HCT116 (cell line): ENCODE data around the gene SCFD2. TPM values are rescaled to one million over a fixed set of nuclear protein-coding genes. Genes with fewer than 3 reads are reported as not detected.

ENCODE experiments used
- ATAC-seq: fragments of 200-7000 bp; cut with Tn5 transposase; 2 replicates; pipeline ENCODE4 v1.9.1; 2020; ENCODE audit warnings: mild to moderate bottlenecking, moderate library complexity
- BruUV-seq: library from RNA; stranded (reverse); fragments of 400-500 nt; replicated peaks from 2 replicates; lab custom pipeline; 2021; lab: Mats Ljungman, UMichigan
- CTCF ChIA-PET: fragments of 300-600 bp; sonication (Branson Sonifier 250); formaldehyde crosslinking; loops from one replicate; lab custom pipeline; 2021; ENCODE audit warnings: antibody characterized with exemption; lab: Charles Lee
- POLR2A ChIA-PET: fragments of 300-600, 350-600 bp; sonication (Branson Sonifier 250); formaldehyde crosslinking; loops from one replicate; lab custom pipeline; 2021; ENCODE audit warnings: antibody characterized with exemption; lab: Charles Lee
- RAD21 ChIA-PET, 2 experiments: fragments of 300-600 bp; sonication (Branson Sonifier 250); formaldehyde crosslinking; loops; one replicate each; lab custom pipeline; 2023; ENCODE audit warnings: low total read pairs in 2 of 2; ENCODE audit not compliant: uncharacterized antibody in 2 of 2, unreplicated experiment in 2 of 2, low non-redundant PET in 1 of 2; lab: Charles Lee
- DNase-seq: peaks from one replicate; pipeline ENCODE4 v3.0.0-alpha.2; 2010; ENCODE audit warnings: low read depth, low spot score
- H2AFZ ChIP-seq: fragments of 200-600 bp; shearing (Covaris generic), sonication (generic); 2 replicates; pipeline ENCODE4 v1.6.1; 2017; ENCODE audit warnings: low read depth, mixed run types, mixed read lengths, antibody characterized with exemption, low read length; ENCODE audit not compliant: poor library complexity, severe bottlenecking
- H3K27ac ChIP-seq: 2 replicates; pipeline ENCODE4 v1.5.1; 2012; ENCODE audit warnings: low read depth, low read length
- H3K27me3 ChIP-seq: fragments of 200-600 bp; sonication (generic); 2 replicates; pipeline ENCODE4 v1.6.1; 2016; ENCODE audit warnings: mixed run types, low read length, mixed read lengths; ENCODE audit not compliant: insufficient read depth
- H3K36me3 ChIP-seq, 2 experiments: fragments of 200-500 bp in 1 of 2; fragments of 200-600 bp in 1 of 2; sonication (Bioruptor generic) in 1 of 2; sonication (generic) in 1 of 2; 2 replicates each; pipeline versions ENCODE4 v1.5.1 to v1.6.1; 2014 to 2016; ENCODE audit warnings: low read length in 2 of 2, inconsistent platforms in 1 of 2, mixed read lengths in 1 of 2, mixed run types in 1 of 2; ENCODE audit not compliant: insufficient read depth in 2 of 2, control insufficient read depth in 1 of 2
- H3K4me1 ChIP-seq, 2 experiments: fragments of 200-600 bp in 1 of 2; sonication (generic) in 1 of 2; 2 replicates each; pipeline versions ENCODE4 v1.5.1 to v1.6.1; 2012 to 2017; ENCODE audit warnings: low read length in 2 of 2, inconsistent platforms in 1 of 2, mild to moderate bottlenecking in 1 of 2, mixed read lengths in 1 of 2, mixed run types in 1 of 2, moderate library complexity in 1 of 2; ENCODE audit not compliant: insufficient read depth in 2 of 2, control insufficient read depth in 1 of 2
- H3K4me2 ChIP-seq: fragments of 200-600 bp; sonication (generic); 2 replicates; pipeline ENCODE4 v1.6.1; 2017; ENCODE audit warnings: mixed run types, low read length, mixed read lengths
- H3K4me3 ChIP-seq, 2 experiments: fragments of 200-600 bp in 1 of 2; sonication (generic) in 1 of 2; replicated peaks in 1 of 2; 2 replicates each; pipeline ENCODE4 v1.5.1; 2011 to 2016; ENCODE audit warnings: low read length in 2 of 2, control low read depth in 1 of 2, low read depth in 1 of 2, mild to moderate bottlenecking in 1 of 2, mixed read lengths in 1 of 2, mixed run types in 1 of 2
- H3K79me2 ChIP-seq: fragments of 200-600 bp; sonication (generic); 2 replicates; pipeline ENCODE4 v1.6.1; 2017; ENCODE audit warnings: mild to moderate bottlenecking, mixed run types, low read length, moderate library complexity, mixed read lengths; ENCODE audit not compliant: insufficient read depth
- H3K9ac ChIP-seq: fragments of 200-600 bp; sonication (generic); 2 replicates; pipeline ENCODE4 v1.6.1; 2016; ENCODE audit warnings: low read length, mixed read lengths
- H3K9me2 ChIP-seq: fragments of 200-600 bp; sonication (generic), shearing (Covaris generic); 2 replicates; pipeline ENCODE4 v1.6.1; 2017; ENCODE audit warnings: mixed run types, mild to moderate bottlenecking, moderate library complexity; ENCODE audit not compliant: insufficient read depth
- H3K9me3 ChIP-seq, 2 experiments: fragments of 200-500 bp in 1 of 2; fragments of 200-600 bp in 1 of 2; sonication (Bioruptor generic) in 1 of 2; sonication (generic) in 1 of 2; 2 replicates each; pipeline ENCODE4 v1.6.1; 2014 to 2017; ENCODE audit warnings: low read length in 2 of 2, mixed read lengths in 2 of 2, inconsistent platforms in 1 of 2, low read depth in 1 of 2, mild to moderate bottlenecking in 1 of 2, mixed run types in 1 of 2, moderate library complexity in 1 of 2; ENCODE audit not compliant: control insufficient read depth in 1 of 2, insufficient read depth in 1 of 2
- H4K20me1 ChIP-seq: fragments of 200-600 bp; sonication (generic), shearing (Covaris generic); 2 replicates; pipeline ENCODE4 v1.6.1; 2017; ENCODE audit warnings: mixed run types, mild to moderate bottlenecking, moderate library complexity; ENCODE audit not compliant: insufficient read depth
- CEBPB ChIP-seq: IDR thresholded peaks from 2 replicates; pipeline ENCODE4 v1.6.1; 2012; ENCODE audit warnings: low read depth
- CTCF ChIP-seq, 3 experiments: fragments of 200-600 bp in 1 of 3; sonication (generic) in 1 of 3; IDR thresholded peaks in 2 of 3; conservative IDR thresholded peaks in 1 of 3; 2 replicates each; pipeline ENCODE4 v1.5.1; 2012 to 2017; ENCODE audit warnings: low read depth in 2 of 3, low read length in 2 of 3, antibody characterized with exemption in 1 of 3, borderline replicate concordance in 1 of 3, control low read depth in 1 of 3, mild to moderate bottlenecking in 1 of 3, mixed read lengths in 1 of 3, mixed run types in 1 of 3, moderate library complexity in 1 of 3; ENCODE audit not compliant: insufficient read depth in 1 of 3
- ELF1 ChIP-seq: IDR thresholded peaks from 2 replicates; pipeline ENCODE4 v1.6.1; 2012; ENCODE audit warnings: low read depth, borderline replicate concordance
- EZH2 ChIP-seq: fragments of 200-600 bp; sonication (generic); IDR thresholded peaks from 2 replicates; pipeline ENCODE4 v1.6.1; 2017; ENCODE audit warnings: antibody characterized with exemption, mixed run types
- EZH2phosphoT487 ChIP-seq: fragments of 200-600 bp; IDR thresholded peaks from 2 replicates; pipeline ENCODE4 v1.6.1; 2018; ENCODE audit warnings: antibody characterized with exemption, borderline replicate concordance
- FOSL1 ChIP-seq: IDR thresholded peaks from 2 replicates; pipeline ENCODE4 v1.6.1; 2012; ENCODE audit warnings: low read depth
- JUND ChIP-seq: IDR thresholded peaks from 2 replicates; pipeline ENCODE4 v1.6.1; 2012
- MAX ChIP-seq: IDR thresholded peaks from 2 replicates; pipeline ENCODE4 v1.6.1; 2012
- REST ChIP-seq: IDR thresholded peaks from 2 replicates; pipeline ENCODE4 v1.6.1; 2012; ENCODE audit warnings: low read depth
- SIN3A ChIP-seq: IDR thresholded peaks from 2 replicates; pipeline ENCODE4 v1.6.1; 2012; ENCODE audit warnings: low read depth
- SP1 ChIP-seq: IDR thresholded peaks from 2 replicates; pipeline ENCODE4 v1.6.1; 2012; ENCODE audit warnings: low read depth
- SRF ChIP-seq: IDR thresholded peaks from 2 replicates; pipeline ENCODE4 v1.6.1; 2012; ENCODE audit warnings: low read depth
- TCF7L2 ChIP-seq: IDR thresholded peaks from 2 replicates; pipeline ENCODE4 v1.7.0; 2011; ENCODE audit warnings: borderline replicate concordance, inconsistent platforms; ENCODE audit not compliant: insufficient read depth, insufficient read length; ENCODE audit errors: extremely low read depth
- ZNF274 ChIP-seq: fragments of 200-500 bp; sonication (Bioruptor generic); IDR thresholded peaks from 2 replicates; pipeline ENCODE4 v1.6.1; 2014; ENCODE audit warnings: mild to moderate bottlenecking, low read depth, low read length, inconsistent platforms
- intact Hi-C: fragments of 100-400 bp; cut with micrococcal nuclease; formaldehyde crosslinking; loops from 2 replicates; pipeline ENCODE4 v1.10.0; 2022
- total RNA-seq: library from RNA; stranded (reverse); gene quantifications from one replicate; pipeline ENCODE4 v1.2.1, GENCODE V29; 2021; ENCODE audit not compliant: unreplicated experiment
- TF ChIP-seq, protein P1 (sequence below): IDR thresholded peaks from 2 replicates; pipeline ENCODE4 v1.6.1; 2012
- TF ChIP-seq, protein P2 (sequence below): IDR thresholded peaks from 2 replicates; pipeline ENCODE4 v1.6.1; 2011; ENCODE audit warnings: mild to moderate bottlenecking, low read length, moderate library complexity; ENCODE audit not compliant: insufficient replicate concordance; ENCODE audit errors: extremely low read depth

The SCFD2 gene
- total RNA-seq, 1 experiment from 2014 or later, result 13.6 TPM

GRCh38 chr4:52964011-52964410 is 401.9 kb downstream of the SCFD2 start:
- ChIA-PET CTCF (no interaction called here), POLR2A (no interaction called here), RAD21 (no interaction called here)
- Histone ChIP-seq H3K9ac (no peak overlapping the region), H3K27ac (no peak overlapping the region), H3K9me2 (no peaks in the 10 kb centered on the region), H2AFZ (no peak overlapping the region), H3K27me3 (no peaks in the 10 kb centered on the region), H3K4me3 (no peak overlapping the region), H4K20me1 (no peaks in the 10 kb centered on the region), H3K9me3 (no peaks in the 10 kb centered on the region), H3K4me1 (no peaks in the 10 kb centered on the region), H3K4me2 (no peak overlapping the region), H3K36me3 (no peaks in the 10 kb centered on the region), H3K79me2 (no peaks in the 10 kb centered on the region)
- no peak for ATAC-seq
- no peak for DNase-seq
- no peak for TF ChIP-seq SIN3A
- TF ChIP-seq ELF1, result no peak
- no peak for TF ChIP-seq EZH2phosphoT487
- no peak for TF ChIP-seq CTCF (IDR thresholded peaks at IDR 0.05 in 2 of 3, conservative IDR thresholded peaks at IDR 0.05 in 1 of 3; ENCODE audit: borderline replicate concordance in 1 of 3, insufficient read depth in 1 of 3, low read depth in 2 of 3, low read length in 2 of 3)
- no peak for TF ChIP-seq JUND
- no peak for TF ChIP-seq EZH2
- no peak for TF ChIP-seq SRF
- TF ChIP-seq, protein P1, sequence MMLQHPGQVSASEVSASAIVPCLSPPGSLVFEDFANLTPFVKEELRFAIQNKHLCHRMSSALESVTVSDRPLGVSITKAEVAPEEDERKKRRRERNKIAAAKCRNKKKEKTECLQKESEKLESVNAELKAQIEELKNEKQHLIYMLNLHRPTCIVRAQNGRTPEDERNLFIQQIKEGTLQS, result no peak
- no peak for TF ChIP-seq FOSL1
- TF ChIP-seq, protein P2, sequence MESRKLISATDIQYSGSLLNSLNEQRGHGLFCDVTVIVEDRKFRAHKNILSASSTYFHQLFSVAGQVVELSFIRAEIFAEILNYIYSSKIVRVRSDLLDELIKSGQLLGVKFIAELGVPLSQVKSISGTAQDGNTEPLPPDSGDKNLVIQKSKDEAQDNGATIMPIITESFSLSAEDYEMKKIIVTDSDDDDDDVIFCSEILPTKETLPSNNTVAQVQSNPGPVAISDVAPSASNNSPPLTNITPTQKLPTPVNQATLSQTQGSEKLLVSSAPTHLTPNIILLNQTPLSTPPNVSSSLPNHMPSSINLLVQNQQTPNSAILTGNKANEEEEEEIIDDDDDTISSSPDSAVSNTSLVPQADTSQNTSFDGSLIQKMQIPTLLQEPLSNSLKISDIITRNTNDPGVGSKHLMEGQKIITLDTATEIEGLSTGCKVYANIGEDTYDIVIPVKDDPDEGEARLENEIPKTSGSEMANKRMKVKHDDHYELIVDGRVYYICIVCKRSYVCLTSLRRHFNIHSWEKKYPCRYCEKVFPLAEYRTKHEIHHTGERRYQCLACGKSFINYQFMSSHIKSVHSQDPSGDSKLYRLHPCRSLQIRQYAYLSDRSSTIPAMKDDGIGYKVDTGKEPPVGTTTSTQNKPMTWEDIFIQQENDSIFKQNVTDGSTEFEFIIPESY, result no peak
- no peak for TF ChIP-seq TCF7L2
- no peak for TF ChIP-seq ZNF274
- no peak for TF ChIP-seq MAX
- no peak for TF ChIP-seq REST
- TF ChIP-seq CEBPB, result no peak
- no peak for TF ChIP-seq SP1
- intact Hi-C loops, result no loop called here
- BruUV-seq, result no TSS peak
